IMR-90 (cell line): ENCODE measurements around the gene SCRN2. TPM values are rescaled to one million over a fixed set of nuclear protein-coding genes. Genes with fewer than 3 reads are reported as not detected.

ENCODE experiments used
- CEBPB ChIP-seq: IDR thresholded peaks from 2 replicates; pipeline ENCODE4 v1.6.1; 2012; ENCODE audit warnings: low read depth, low read length, improper control_type of control experiment
- CHD1 ChIP-seq: IDR thresholded peaks from 2 replicates; pipeline ENCODE4 v1.6.1; 2012; ENCODE audit warnings: low read depth, low read length, improper control_type of control experiment
- CTCF ChIP-seq: conservative IDR thresholded peaks from 2 replicates; pipeline ENCODE4 v1.5.1; 2012; ENCODE audit warnings: mild to moderate bottlenecking, low read depth, low read length, improper control_type of control experiment
- ELK1 ChIP-seq: fragments of 150-350 bp; IDR thresholded peaks from 2 replicates; pipeline ENCODE4 v1.6.1; 2016; ENCODE audit warnings: low read depth, mild to moderate bottlenecking, low read length, moderate library complexity, borderline replicate concordance
- MAZ ChIP-seq: IDR thresholded peaks from 2 replicates; pipeline ENCODE4 v1.6.1; 2012; ENCODE audit warnings: low read depth, mild to moderate bottlenecking, low read length, improper control_type of control experiment, moderate library complexity, borderline replicate concordance
- POLR2A ChIP-seq: IDR thresholded peaks from 2 replicates; pipeline ENCODE4 v1.6.1; 2012; ENCODE audit warnings: mild to moderate bottlenecking, low read depth, low read length
- polyA plus RNA-seq, 3 experiments: library from polyadenylated mRNA; depleted of rRNA; stranded (reverse); fragments of >200 nt; gene quantifications; 2 replicates each; pipeline ENCODE4 v1.2.3, GENCODE V29; 2012; ENCODE audit warnings: low replicate concordance in 1 of 3
- total RNA-seq: library from RNA; depleted of rRNA; stranded (reverse); fragments of >200 nt; gene quantifications from 2 replicates; pipeline ENCODE4 v1.2.3, GENCODE V29; 2012

The SCRN2 gene
- total and polyA plus RNA-seq, 2 of the 4 experiments (the other 2 are of a cell fraction) = 17.2 to 31.0 TPM

- TF ChIP-seq CTCF (no peak), CHD1 (no peak), MAZ (no peak), CEBPB (no peak), ELK1 (no peak), POLR2A (no peak)
Measured at GRCh38 chr17:47877368-47878034, 36.4 kb upstream of the SCRN2 start (continued).
